ENCODE measurements around the gene ANKHD1. TPM values are rescaled to one million over a fixed set of nuclear protein-coding genes. Genes with fewer than 3 reads are reported as not detected.

ANKHD1 gene
- polyA plus RNA-seq, 1 of the 3 experiments (the other 2 are of a cell fraction) = 26.7 TPM

DNA sequence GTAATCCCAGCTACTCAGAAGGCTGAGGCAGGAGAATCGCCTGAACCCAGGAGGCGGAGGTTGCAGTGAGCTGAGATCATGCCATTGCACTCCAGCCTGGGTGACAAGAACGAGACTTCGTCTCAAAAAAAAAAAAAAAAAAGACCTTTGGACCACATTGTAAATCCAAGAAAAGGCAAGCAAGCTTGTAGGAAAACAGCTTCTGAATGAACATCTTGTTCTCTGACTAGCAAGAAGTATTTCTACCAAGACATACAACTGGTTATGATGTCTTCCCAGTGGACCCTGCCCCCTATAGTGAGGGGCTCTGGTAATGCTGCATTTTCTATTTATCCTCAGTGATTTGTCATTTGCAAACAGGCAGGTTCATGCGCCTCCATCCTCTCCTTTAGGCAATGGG is 141.3 kb downstream of the ANKHD1 start:
- Histone ChIP-seq H3K4me3 (ENCODE audit: low read depth in 2 of 2, low read length in 1 of 2) (no peak overlapping the region), H3K4me1 (ENCODE audit: control insufficient read depth in 1 of 2, insufficient read depth in 2 of 2, low read depth in 1 of 2, low read length in 1 of 2) (peaks cover 5 to 15% of the 10 kb centered on the region in 2 experiments; a peak in 2 of 4 replicates), H3K9me2 (no peaks in the 10 kb centered on the region), H3K79me2 (ENCODE audit: insufficient read depth) (peaks cover 5% of the 10 kb centered on the region; the same call in 1 of the 2 replicates), H4K20me1 (ENCODE audit: insufficient read depth) (no peaks in the 10 kb centered on the region; the same call in 1 of the 2 replicates), H3K36me3 (replicated peaks in 1 of 2; ENCODE audit: control insufficient read depth in 1 of 2, insufficient read depth in 2 of 2, low read length in 1 of 2) (peaks cover 49 to 58% of the 10 kb centered on the region in 2 experiments), H3K9ac (no peak overlapping the region), H3K27ac (ENCODE audit: low read depth in 2 of 2, low read length in 1 of 2) (no peak overlapping the region), H3F3A (replicated peaks; ENCODE audit: insufficient read depth) (peaks cover 22% of the 10 kb centered on the region), H3K9me3 (no peaks in the 10 kb centered on the region), H3K4me2 (no peak overlapping the region), H3K27me3 (ENCODE audit: insufficient read depth) (no peaks in the 10 kb centered on the region), H2AFZ (ENCODE audit: low read depth) (no peak overlapping the region)
- ChIA-PET POLR2A (no interaction called here), CTCF (no interaction called here)
- WGBS (ENCODE audit: low lambda C conversion rate) = 98% methylated on average over 5 of the region's 5 CpGs
- no peak for DNase-seq
- no peak for TF ChIP-seq MXI1 (IDR thresholded peaks at IDR 0.05; ENCODE audit: low read depth, low read length)
- TF ChIP-seq, protein P1, sequence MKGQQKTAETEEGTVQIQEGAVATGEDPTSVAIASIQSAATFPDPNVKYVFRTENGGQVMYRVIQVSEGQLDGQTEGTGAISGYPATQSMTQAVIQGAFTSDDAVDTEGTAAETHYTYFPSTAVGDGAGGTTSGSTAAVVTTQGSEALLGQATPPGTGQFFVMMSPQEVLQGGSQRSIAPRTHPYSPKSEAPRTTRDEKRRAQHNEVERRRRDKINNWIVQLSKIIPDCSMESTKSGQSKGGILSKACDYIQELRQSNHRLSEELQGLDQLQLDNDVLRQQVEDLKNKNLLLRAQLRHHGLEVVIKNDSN (IDR thresholded peaks at IDR 0.05; ENCODE audit: borderline replicate concordance, low read depth) = no peak
- TF ChIP-seq SMC3 (IDR thresholded peaks at IDR 0.05; ENCODE audit: low read depth, low read length) = no peak
- no peak for TF ChIP-seq NFIC (IDR thresholded peaks at IDR 0.05; ENCODE audit: borderline replicate concordance)

DNA sequence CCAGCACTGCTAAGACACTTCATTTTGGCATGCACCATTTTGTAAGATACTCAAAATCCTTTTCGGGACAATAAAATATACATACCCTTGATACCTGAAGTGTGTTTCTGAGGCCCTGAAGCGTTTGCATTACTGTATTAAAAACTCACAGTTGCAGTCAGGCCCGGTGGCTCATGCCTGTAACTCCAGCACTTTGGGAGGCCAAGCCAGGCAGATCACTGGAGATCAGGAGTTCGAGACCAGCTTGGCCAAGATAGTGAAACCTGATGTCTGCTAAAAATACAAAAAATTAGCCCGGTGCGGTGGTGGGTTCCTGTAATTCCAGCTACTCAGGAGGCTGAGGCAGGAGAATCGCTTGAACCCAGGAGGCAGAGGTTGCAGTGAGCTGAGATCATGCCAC is 143.4 kb downstream of the ANKHD1 start:
- Histone ChIP-seq H3K4me2 (no peak overlapping the region), H3K9ac (no peak overlapping the region), H3K27me3 (ENCODE audit: insufficient read depth) (no peaks in the 10 kb centered on the region), H3F3A (replicated peaks; ENCODE audit: insufficient read depth) (peaks cover 31% of the 10 kb centered on the region), H3K4me1 (ENCODE audit: control insufficient read depth in 1 of 2, insufficient read depth in 2 of 2, low read depth in 1 of 2, low read length in 1 of 2) (peaks cover 8 to 35% of the 10 kb centered on the region in 2 experiments; a peak in 3 of 4 replicates), H3K9me3 (no peaks in the 10 kb centered on the region), H4K20me1 (ENCODE audit: insufficient read depth) (no peaks in the 10 kb centered on the region; the same call in 1 of the 2 replicates), H3K36me3 (replicated peaks in 1 of 2; ENCODE audit: control insufficient read depth in 1 of 2, insufficient read depth in 2 of 2, low read length in 1 of 2) (peaks cover 43 to 44% of the 10 kb centered on the region in 2 experiments), H2AFZ (ENCODE audit: low read depth) (no peak overlapping the region), H3K79me2 (ENCODE audit: insufficient read depth) (peaks cover 8% of the 10 kb centered on the region; the same call in 1 of the 2 replicates), H3K9me2 (no peaks in the 10 kb centered on the region), H3K4me3 (ENCODE audit: low read depth in 2 of 2, low read length in 1 of 2) (no peak overlapping the region), H3K27ac (ENCODE audit: low read depth in 2 of 2, low read length in 1 of 2) (no peak overlapping the region)
- ChIA-PET POLR2A (interaction anchor here (1.0 kb wide), 1 partner anchor 12 kb away, joined by 3 read pairs; the partner anchor contains the start of gene SRA1), CTCF (interaction anchor here (0.7 to 1.2 kb wide), 2 partner anchors 41 to 172 kb away, joined by 3 to 4 read pairs; no protein-coding TSS in a partner anchor)
- DNase-seq = no peak
- WGBS (ENCODE audit: low lambda C conversion rate) = 96% methylated on average over 7 of the region's 7 CpGs
- TF ChIP-seq RFX5 (IDR thresholded peaks at IDR 0.05; ENCODE audit: low read length) (no peak), CHD2 (IDR thresholded peaks at IDR 0.05; ENCODE audit: low read length, partially characterized antibody) (no peak), GATA2 (CRISPR knock-in tag; IDR thresholded peaks at IDR 0.05) (no peak), MXI1 (IDR thresholded peaks at IDR 0.05; ENCODE audit: low read depth, low read length) (no peak), RAD21 (IDR thresholded peaks at IDR 0.05; ENCODE audit: low read length) (no peak), TAF1 (IDR thresholded peaks at IDR 0.05; ENCODE audit: borderline replicate concordance, low read depth, low read length) (no peak), SIN3A (IDR thresholded peaks at IDR 0.05; ENCODE audit: borderline replicate concordance, low read depth, low read length) (no peak), EZH2phosphoT487 (IDR thresholded peaks at IDR 0.05; ENCODE audit: borderline replicate concordance, low read depth) (no peak)

Measured in SK-N-SH (cell line).